ENCODE measurements around the gene NXN.

The NXN gene

DNA sequence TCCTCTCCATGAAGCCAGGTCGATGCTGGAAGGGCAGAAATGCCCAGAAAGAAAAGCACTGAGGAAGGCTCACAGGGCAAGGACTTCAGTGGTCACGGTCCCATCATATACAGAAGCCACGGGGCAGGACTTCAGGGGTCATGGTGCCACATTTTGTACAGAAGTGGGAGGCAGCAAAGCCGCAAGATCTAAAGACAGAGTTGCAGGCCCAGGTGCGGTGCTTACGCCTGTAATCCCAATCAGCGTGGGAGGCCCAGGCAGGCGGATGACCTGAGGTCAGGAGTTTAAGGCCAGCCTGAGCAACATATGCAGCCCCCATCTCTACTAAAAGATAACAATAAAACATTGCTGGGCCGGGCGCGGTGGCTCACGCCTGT, 96.0 kb downstream of the NXN start:
- TF ChIP-seq, protein P1, sequence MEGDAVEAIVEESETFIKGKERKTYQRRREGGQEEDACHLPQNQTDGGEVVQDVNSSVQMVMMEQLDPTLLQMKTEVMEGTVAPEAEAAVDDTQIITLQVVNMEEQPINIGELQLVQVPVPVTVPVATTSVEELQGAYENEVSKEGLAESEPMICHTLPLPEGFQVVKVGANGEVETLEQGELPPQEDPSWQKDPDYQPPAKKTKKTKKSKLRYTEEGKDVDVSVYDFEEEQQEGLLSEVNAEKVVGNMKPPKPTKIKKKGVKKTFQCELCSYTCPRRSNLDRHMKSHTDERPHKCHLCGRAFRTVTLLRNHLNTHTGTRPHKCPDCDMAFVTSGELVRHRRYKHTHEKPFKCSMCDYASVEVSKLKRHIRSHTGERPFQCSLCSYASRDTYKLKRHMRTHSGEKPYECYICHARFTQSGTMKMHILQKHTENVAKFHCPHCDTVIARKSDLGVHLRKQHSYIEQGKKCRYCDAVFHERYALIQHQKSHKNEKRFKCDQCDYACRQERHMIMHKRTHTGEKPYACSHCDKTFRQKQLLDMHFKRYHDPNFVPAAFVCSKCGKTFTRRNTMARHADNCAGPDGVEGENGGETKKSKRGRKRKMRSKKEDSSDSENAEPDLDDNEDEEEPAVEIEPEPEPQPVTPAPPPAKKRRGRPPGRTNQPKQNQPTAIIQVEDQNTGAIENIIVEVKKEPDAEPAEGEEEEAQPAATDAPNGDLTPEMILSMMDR (IDR thresholded peaks at IDR 0.05): no peak

DNA sequence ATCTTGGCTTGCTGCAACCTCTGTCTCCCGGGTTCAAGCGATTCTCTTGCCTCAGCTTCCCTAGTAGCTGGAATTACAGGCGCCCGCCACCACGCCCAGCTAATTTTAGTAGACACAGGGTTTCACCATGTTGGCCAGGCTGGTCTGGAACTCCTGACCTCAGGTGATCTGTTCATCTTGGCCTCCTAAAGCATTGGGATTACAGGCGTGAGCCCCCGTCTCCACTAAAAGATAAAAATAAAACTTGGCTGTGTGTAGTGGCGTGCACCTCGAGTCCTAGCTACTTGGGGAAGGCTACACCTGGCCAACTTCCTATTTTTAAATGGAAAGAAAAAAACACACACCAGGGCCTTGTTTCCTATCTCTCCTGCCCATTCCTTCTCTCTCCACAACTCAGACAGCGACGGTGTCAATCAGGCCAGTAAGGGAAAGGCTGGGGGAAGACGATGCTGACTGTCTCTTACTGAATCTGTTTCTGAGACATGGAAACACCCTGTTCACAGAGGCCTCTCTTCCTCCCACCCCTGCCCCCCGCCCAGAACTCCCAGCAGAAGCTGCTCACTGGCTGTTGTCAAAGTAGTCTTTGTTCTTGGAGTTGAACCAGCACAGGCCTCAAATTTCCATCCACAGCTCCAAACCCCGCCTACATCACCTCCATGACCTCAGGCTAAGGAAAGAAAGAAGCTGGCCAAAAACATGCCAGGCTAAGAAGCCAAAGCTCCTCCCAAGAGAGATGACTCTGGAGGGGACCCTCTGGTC, 96.6 kb downstream of the NXN start:
- TF ChIP-seq, protein P1 (IDR thresholded peaks at IDR 0.05): no peak

DNA sequence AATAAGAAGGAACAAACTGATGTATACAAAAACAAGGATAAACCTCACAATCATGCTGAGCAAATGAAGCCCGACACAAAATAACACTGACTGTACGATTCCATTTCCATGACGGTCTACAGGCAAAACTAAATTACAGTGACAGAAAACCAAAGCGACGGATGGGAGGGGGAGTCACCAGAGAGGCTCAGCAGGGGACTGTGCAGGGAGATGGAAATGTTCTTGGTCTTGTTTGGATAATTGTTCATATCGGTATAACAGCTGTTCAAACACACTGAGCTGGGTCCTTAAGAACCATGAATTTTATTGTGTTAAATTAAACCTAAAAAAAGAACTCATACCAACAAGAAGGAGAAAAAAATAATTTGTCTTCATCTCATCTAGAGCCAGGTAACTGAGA, 97.8 kb downstream of the NXN start:
- TF ChIP-seq, protein P1 (IDR thresholded peaks at IDR 0.05): no peak

DNA sequence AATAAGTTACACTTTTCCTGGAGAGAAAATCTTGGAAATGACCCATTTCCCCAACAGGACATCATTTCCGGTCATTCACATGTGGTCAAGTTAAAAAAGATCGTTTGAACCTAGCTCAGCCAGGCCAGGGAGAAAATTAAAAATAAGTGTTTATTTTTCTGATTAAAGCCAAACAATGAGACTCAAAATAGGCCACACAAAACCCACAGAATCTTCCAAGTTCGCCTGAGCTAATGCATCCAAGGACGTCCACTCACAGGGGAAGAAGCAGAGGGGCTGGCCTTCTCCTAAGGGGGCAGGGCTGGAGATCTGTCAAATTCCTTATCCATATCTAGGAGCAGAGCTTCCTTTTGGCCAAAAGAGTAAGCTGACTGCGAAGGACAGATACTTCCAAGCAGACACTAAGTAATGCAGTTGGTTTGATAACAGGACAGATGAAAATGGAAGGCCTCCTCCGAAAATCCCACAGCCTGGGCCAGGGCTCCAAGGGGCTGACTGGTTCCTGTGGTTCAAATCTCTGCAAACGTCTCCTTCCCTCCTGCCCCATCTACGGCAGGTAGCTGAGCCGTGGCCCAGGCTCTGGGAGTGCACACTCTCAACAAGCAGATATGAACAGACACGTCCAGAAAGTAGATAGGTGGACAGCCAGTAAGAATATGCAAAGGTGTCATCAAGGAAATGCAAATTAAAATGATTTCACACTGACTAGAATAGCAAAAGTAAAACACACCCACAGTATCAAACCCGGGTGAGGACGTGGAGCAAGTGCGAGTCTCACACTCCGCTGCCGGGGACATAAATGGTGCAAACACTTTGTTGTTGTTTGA, 98.9 kb downstream of the NXN start:
- TF ChIP-seq, protein P1 (IDR thresholded peaks at IDR 0.05): no peak

DNA sequence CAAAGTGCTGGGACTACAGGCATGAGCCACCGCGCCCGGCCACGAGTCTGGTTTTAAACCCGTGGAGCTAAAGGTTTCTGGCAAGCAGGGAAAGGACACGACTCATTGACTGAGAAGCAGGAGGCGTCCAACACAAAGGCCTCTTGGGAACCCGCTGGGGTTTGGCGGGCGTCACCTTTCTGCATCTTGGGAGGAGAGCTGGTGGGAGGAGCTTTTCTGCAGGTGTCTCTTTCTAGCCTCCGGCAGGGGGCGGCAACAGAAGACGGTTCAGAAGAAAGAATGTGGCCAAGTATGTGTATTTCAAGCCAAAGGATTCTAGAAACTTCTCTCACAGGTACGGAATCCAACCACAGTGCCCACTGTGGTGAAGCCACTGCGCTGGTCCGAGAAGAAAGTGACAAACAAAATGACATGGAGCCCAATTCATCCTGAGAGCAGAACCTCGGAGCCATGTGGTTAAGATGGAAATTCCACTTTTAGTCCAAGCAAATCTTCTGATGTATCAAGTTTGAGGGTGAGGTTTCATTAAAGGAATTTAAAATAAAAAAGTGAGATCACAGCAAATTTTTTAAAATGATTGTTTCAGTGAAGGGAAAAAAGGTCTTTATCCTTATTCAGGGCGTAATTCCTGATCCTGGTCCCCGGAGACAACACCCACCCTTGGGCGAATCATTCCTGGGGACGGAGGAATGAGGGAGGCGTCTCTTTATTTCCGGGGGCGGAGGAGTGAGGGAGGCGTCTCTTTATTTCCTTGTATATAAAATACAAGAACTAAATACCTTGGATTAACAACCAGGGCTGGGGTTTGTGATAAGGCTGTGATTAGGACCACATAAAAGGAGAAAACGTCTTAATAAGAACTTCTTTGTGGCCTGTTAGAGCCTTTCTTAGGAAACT, 99.8 kb downstream of the NXN start:
- TF ChIP-seq, protein P1 (IDR thresholded peaks at IDR 0.05): peak; percentile 54; the same call in 1 of the 2 replicates

DNA sequence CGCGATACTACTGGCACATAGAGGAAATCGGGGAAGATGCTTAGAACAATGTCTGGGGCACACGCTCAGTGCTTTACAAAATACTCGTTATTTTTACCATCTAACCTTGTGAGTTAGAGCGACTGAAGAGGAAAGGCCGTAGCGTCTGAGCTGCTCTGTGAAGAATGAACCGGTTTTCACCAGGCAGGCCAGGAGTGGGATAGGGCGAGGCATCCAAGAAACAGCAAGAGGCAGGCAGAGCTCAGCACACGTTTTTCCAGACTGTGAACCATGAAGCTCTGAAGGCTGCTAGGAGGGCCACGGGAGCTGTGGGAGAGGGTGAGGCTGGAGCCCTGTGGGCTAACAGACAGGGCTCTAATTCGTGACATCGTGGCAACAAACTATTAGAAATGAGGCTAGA, 101.9 kb downstream of the NXN start:
- TF ChIP-seq, protein P1 (IDR thresholded peaks at IDR 0.05): no peak

DNA sequence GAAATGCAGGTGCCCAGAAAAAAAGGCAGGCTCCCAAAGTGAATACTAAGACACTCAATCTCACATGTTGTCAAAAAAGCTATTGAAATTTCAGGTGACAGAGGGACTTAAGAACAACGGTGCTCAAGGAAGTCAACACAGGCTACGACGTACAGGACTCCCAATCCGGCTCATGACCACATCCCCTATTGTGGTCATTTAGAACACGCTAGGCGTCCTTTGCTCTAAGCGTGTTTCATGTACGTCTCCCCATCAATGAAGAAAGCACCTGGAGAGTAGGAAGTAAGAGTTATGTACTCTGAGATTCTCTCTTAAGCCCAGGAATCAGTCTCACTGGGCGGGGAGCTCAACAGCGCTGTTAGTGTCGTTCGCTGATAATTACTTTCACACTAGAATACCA, 103.3 kb downstream of the NXN start:
- TF ChIP-seq, protein P1 (IDR thresholded peaks at IDR 0.05): no peak

Data from LNCAP (cell line).